ENCODE measurements around the gene MPP3.
"Not testable (repeated sequence)": the region's sequence is repeated elsewhere in the genome, so short reads cannot be mapped to it uniquely, and the experiment has no call there.

Gene MPP3

GRCh38 chr17:43873091-43873490 is 40.1 kb upstream of the MPP3 start:
- no peak for DNase-seq (ENCODE audit: low read depth)
- peak; percentile 5 for TF ChIP-seq CTCF (conservative IDR thresholded peaks at IDR 0.05; ENCODE audit: low read depth, low read length)
- H3K4me3 ChIP-seq (ENCODE audit: low read length) = no peak overlapping the region

- no peak for DNase-seq (ENCODE audit: low read depth)
- H3K4me3 ChIP-seq (ENCODE audit: low read length) = no peak overlapping the region
- no peak for TF ChIP-seq CTCF (conservative IDR thresholded peaks at IDR 0.05; ENCODE audit: low read depth, low read length)
Observed at GRCh38 chr17:43871946-43872690, 39.2 kb upstream of the MPP3 start.

- DNase-seq (ENCODE audit: low read depth); H3K4me3 ChIP-seq (ENCODE audit: low read length): not testable (repeated sequence)
Observed at GRCh38 chr17:43869031-43869430, 36.1 kb upstream of the MPP3 start.

GRCh38 chr17:43868226-43868994 is 35.5 kb upstream of the MPP3 start:
- DNase-seq (ENCODE audit: low read depth) = no peak
- TF ChIP-seq CTCF (conservative IDR thresholded peaks at IDR 0.05; ENCODE audit: low read depth, low read length) = no peak
- no peak overlapping the region for H3K4me3 ChIP-seq (ENCODE audit: low read length)

- TF ChIP-seq CTCF (conservative IDR thresholded peaks at IDR 0.05; ENCODE audit: low read depth, low read length) = no peak
- no peak for DNase-seq (ENCODE audit: low read depth)
- H3K4me3 ChIP-seq (ENCODE audit: low read length) = no peak overlapping the region
Observed at GRCh38 chr17:43864161-43864984, 31.4 kb upstream of the MPP3 start.

GRCh38 chr17:43861960-43862359 is 29.0 kb upstream of the MPP3 start:
- DNase-seq (ENCODE audit: low read depth) = no peak
- no peak for TF ChIP-seq CTCF (conservative IDR thresholded peaks at IDR 0.05; ENCODE audit: low read depth, low read length)
- no peak overlapping the region for H3K4me3 ChIP-seq (ENCODE audit: low read length)

GRCh38 chr17:43860927-43861622 is 28.1 kb upstream of the MPP3 start:
- DNase-seq (ENCODE audit: low read depth) = no peak
- H3K4me3 ChIP-seq (ENCODE audit: low read length) = no peak overlapping the region
- TF ChIP-seq CTCF (conservative IDR thresholded peaks at IDR 0.05; ENCODE audit: low read depth, low read length) = no peak

Measured in retinal pigment epithelial cell (primary cell).